Adipocyte (in vitro differentiated cells): ENCODE results near the gene CCNI2.
A peak's percentile ranks its signal among the peaks of the same experiment; 100 is the strongest.

ENCODE experiments used
- DNase-seq: peaks from one replicate; pipeline ENCODE4 v3.0.0-alpha.2; 2015; ENCODE audit warnings: low read depth
- H3K27me3 ChIP-seq: replicated peaks from 2 replicates; pipeline ENCODE4 v1.7.0; 2013; ENCODE audit warnings: mild to moderate bottlenecking, low read length, moderate library complexity; ENCODE audit not compliant: control insufficient read depth, insufficient read depth
- H3K36me3 ChIP-seq: 2 replicates; pipeline ENCODE4 v1.7.0; 2013; ENCODE audit warnings: low read length, mild to moderate bottlenecking, moderate library complexity; ENCODE audit not compliant: control insufficient read depth, insufficient read depth, severe bottlenecking
- H3K4me1 ChIP-seq: 2 replicates; pipeline ENCODE4 v1.7.0; 2013; ENCODE audit warnings: mild to moderate bottlenecking, low read length, moderate library complexity; ENCODE audit not compliant: control insufficient read depth, insufficient read depth
- H3K4me3 ChIP-seq: 2 replicates; pipeline ENCODE4 v1.7.0; 2013; ENCODE audit warnings: mild to moderate bottlenecking, low read length, moderate library complexity
- H3K9ac ChIP-seq: 2 replicates; pipeline ENCODE4 v1.7.0; 2013; ENCODE audit warnings: mild to moderate bottlenecking, low read length, moderate library complexity
- H3K9me3 ChIP-seq: 2 replicates; pipeline ENCODE4 v1.7.0; 2013; ENCODE audit warnings: mild to moderate bottlenecking, low read length, moderate library complexity; ENCODE audit not compliant: control insufficient read depth

Gene CCNI2

GRCh38 chr5:132746954-132747615, at the start of gene CCNI2:
TSS of gene CCNI2 (plus strand) at chr5:132747426. CDS start at chr5:132747496, 70 bp downstream.
- Histone ChIP-seq H3K27me3 (peaks cover 25% of the 10 kb centered on the region), H3K36me3 (no peaks in the 10 kb centered on the region)
- peak; percentile 58 for DNase-seq

GRCh38 chr5:132704875-132705274, 42.4 kb upstream of the CCNI2 start:
- H3K27me3 ChIP-seq, result no peaks in the 10 kb centered on the region
- peak; percentile 49 for DNase-seq
- no peak overlapping the region for H3K4me3 ChIP-seq
- H3K4me1 ChIP-seq, result peaks cover 6% of the 10 kb centered on the region
- no peaks in the 10 kb centered on the region for H3K9me3 ChIP-seq
- H3K9ac ChIP-seq, result no peak overlapping the region
- H3K36me3 ChIP-seq, result peaks cover 23% of the 10 kb centered on the region

More at GRCh38 chr5:132746954-132747615, at the start of gene CCNI2:
- Histone ChIP-seq H3K9me3 (peaks cover 5% of the 10 kb centered on the region), H3K4me1 (peaks cover 14% of the 10 kb centered on the region), H3K4me3 (no peak within 1 kb of the TSS), H3K9ac (no peak within 1 kb of the TSS)

- Histone ChIP-seq H3K4me3 (no peak overlapping the region), H3K36me3 (no peaks in the 10 kb centered on the region), H3K4me1 (peaks cover 6% of the 10 kb centered on the region), H3K9me3 (no peaks in the 10 kb centered on the region), H3K9ac (no peak overlapping the region), H3K27me3 (no peaks in the 10 kb centered on the region)
- DNase-seq, result no peak
These were observed 38.6 kb upstream of the CCNI2 start for GRCh38 chr5:132708645-132709044.

- H3K36me3 ChIP-seq, result no peaks in the 10 kb centered on the region
- no peak overlapping the region for H3K4me3 ChIP-seq
- no peaks in the 10 kb centered on the region for H3K9me3 ChIP-seq
- peaks cover 6% of the 10 kb centered on the region for H3K4me1 ChIP-seq
- no peaks in the 10 kb centered on the region for H3K27me3 ChIP-seq
- no peak overlapping the region for H3K9ac ChIP-seq
- peak; percentile 38 for DNase-seq
These were observed 32.5 kb upstream of the CCNI2 start for GRCh38 chr5:132714456-132715307.

- Histone ChIP-seq H3K4me3 (no peak overlapping the region), H3K27me3 (no peaks in the 10 kb centered on the region), H3K4me1 (peaks cover 9% of the 10 kb centered on the region), H3K9me3 (no peaks in the 10 kb centered on the region), H3K9ac (no peak overlapping the region), H3K36me3 (no peaks in the 10 kb centered on the region)
- DNase-seq, result peak; percentile 7
These were observed 28.5 kb upstream of the CCNI2 start for GRCh38 chr5:132718544-132719312.

- H3K9ac ChIP-seq, result no peak overlapping the region
- H3K27me3 ChIP-seq, result no peaks in the 10 kb centered on the region
- no peaks in the 10 kb centered on the region for H3K9me3 ChIP-seq
- H3K4me3 ChIP-seq, result no peak overlapping the region
- peaks cover 3% of the 10 kb centered on the region for H3K4me1 ChIP-seq
- H3K36me3 ChIP-seq, result peaks cover 7% of the 10 kb centered on the region
- no peak for DNase-seq
These were observed 21.5 kb upstream of the CCNI2 start for GRCh38 chr5:132725745-132726144.

- Histone ChIP-seq H3K36me3 (peaks cover 7% of the 10 kb centered on the region), H3K4me1 (no peaks in the 10 kb centered on the region), H3K9ac (no peak overlapping the region), H3K27me3 (no peaks in the 10 kb centered on the region), H3K4me3 (no peak overlapping the region), H3K9me3 (no peaks in the 10 kb centered on the region)
- no peak for DNase-seq
These were observed 17.3 kb upstream of the CCNI2 start for GRCh38 chr5:132729896-132730295.

GRCh38 chr5:132733499-132734148, 13.6 kb upstream of the CCNI2 start:
- DNase-seq, result no peak
- Histone ChIP-seq H3K9ac (no peak overlapping the region), H3K9me3 (no peaks in the 10 kb centered on the region), H3K4me3 (no peak overlapping the region), H3K36me3 (no peaks in the 10 kb centered on the region), H3K4me1 (peaks cover 16% of the 10 kb centered on the region), H3K27me3 (no peaks in the 10 kb centered on the region)

GRCh38 chr5:132734687-132735086, 12.5 kb upstream of the CCNI2 start:
- H3K4me1 ChIP-seq, result peaks cover 16% of the 10 kb centered on the region
- H3K4me3 ChIP-seq, result no peak overlapping the region
- no peaks in the 10 kb centered on the region for H3K9me3 ChIP-seq
- no peak overlapping the region for H3K9ac ChIP-seq
- no peaks in the 10 kb centered on the region for H3K36me3 ChIP-seq
- H3K27me3 ChIP-seq, result no peaks in the 10 kb centered on the region
- DNase-seq, result no peak

- Histone ChIP-seq H3K27me3 (no peaks in the 10 kb centered on the region), H3K9me3 (peaks cover 6% of the 10 kb centered on the region), H3K36me3 (no peaks in the 10 kb centered on the region), H3K9ac (peak within 1 kb of the TSS; percentile 86), H3K4me1 (peaks cover 16% of the 10 kb centered on the region), H3K4me3 (peak within 1 kb of the TSS; percentile 96)
- DNase-seq, result peak; percentile 99
These were observed 10.1 kb upstream of the CCNI2 start, which contains the start of gene KIF3A for GRCh38 chr5:132736853-132737833. TSS of gene KIF3A (minus strand) at chr5:132737546. CDS start at chr5:132737419, 127 bp downstream.
